Effector CD8-positive, alpha-beta T cell (primary cell): ENCODE measurements around the gene ADAMTS9.

Experiments used
- DNase-seq: peaks from one replicate; lab custom pipeline; 2025; lab: John Stamatoyannopoulos, UW

The ADAMTS9 gene

GRCh38 chr3:64654013-64654412 lies 33.8 kb downstream of the ADAMTS9 start:
- DNase-seq: no peak

- DNase-seq: no peak
These were observed 34.7 kb downstream of the ADAMTS9 start for GRCh38 chr3:64653101-64653500.

- no peak for DNase-seq
These were observed 36.0 kb downstream of the ADAMTS9 start for GRCh38 chr3:64651741-64652241.

- no peak for DNase-seq
These were observed 36.5 kb downstream of the ADAMTS9 start for GRCh38 chr3:64651303-64651702.

- DNase-seq: no peak
These were observed 37.1 kb downstream of the ADAMTS9 start for GRCh38 chr3:64650715-64651114.

- no peak for DNase-seq
These were observed 37.6 kb downstream of the ADAMTS9 start for GRCh38 chr3:64650096-64650622.

GRCh38 chr3:64648927-64649906 lies 38.6 kb downstream of the ADAMTS9 start:
- DNase-seq: no peak

- no peak for DNase-seq
These were observed 40.0 kb downstream of the ADAMTS9 start for GRCh38 chr3:64647825-64648224.

GRCh38 chr3:64645243-64645642 lies 42.6 kb downstream of the ADAMTS9 start:
- no peak for DNase-seq

GRCh38 chr3:64644483-64644882 lies 43.3 kb downstream of the ADAMTS9 start:
- no peak for DNase-seq

GRCh38 chr3:64642327-64643151 lies 45.3 kb downstream of the ADAMTS9 start:
- no peak for DNase-seq

- no peak for DNase-seq
These were observed 48.8 kb downstream of the ADAMTS9 start for GRCh38 chr3:64638981-64639481.

GRCh38 chr3:64638511-64638910 lies 49.3 kb downstream of the ADAMTS9 start:
- DNase-seq: no peak

- no peak for DNase-seq
These were observed 53.4 kb downstream of the ADAMTS9 start for GRCh38 chr3:64634417-64634816.

- DNase-seq: no peak
These were observed 55.8 kb downstream of the ADAMTS9 start for GRCh38 chr3:64631951-64632350.

GRCh38 chr3:64627471-64628321 lies 60.1 kb downstream of the ADAMTS9 start:
- DNase-seq: no peak

- DNase-seq: no peak
These were observed 60.8 kb downstream of the ADAMTS9 start for GRCh38 chr3:64627042-64627441.

- no peak for DNase-seq
These were observed 62.4 kb downstream of the ADAMTS9 start for GRCh38 chr3:64625381-64625780.

GRCh38 chr3:64623125-64623524 lies 64.7 kb downstream of the ADAMTS9 start:
- DNase-seq: no peak

- no peak for DNase-seq
These were observed 65.9 kb downstream of the ADAMTS9 start for GRCh38 chr3:64621726-64622395.

- DNase-seq: no peak
These were observed 66.5 kb downstream of the ADAMTS9 start for GRCh38 chr3:64621275-64621674.
